Nephron progenitor cell (in vitro differentiated cells): ENCODE data around the gene CAP2.

Experiments used
- DNase-seq: peaks from one replicate; pipeline ENCODE4 v3.0.0; 2021
- H3K27ac Mint-ChIP-seq: 2 replicates; pipeline ENCODE4 v1.8.0; 2021; ENCODE audit warnings: mild to moderate bottlenecking, moderate library complexity, mixed read lengths
- H3K27me3 Mint-ChIP-seq: 2 replicates; pipeline ENCODE4 v1.8.0; 2021; ENCODE audit warnings: mild to moderate bottlenecking, low read depth, mixed read lengths; ENCODE audit not compliant: poor library complexity
- H3K36me3 Mint-ChIP-seq: 2 replicates; pipeline ENCODE4 v1.8.0; 2021; ENCODE audit warnings: low read depth, mixed read lengths
- H3K4me1 Mint-ChIP-seq: 2 replicates; pipeline ENCODE4 v1.8.0; 2021; ENCODE audit warnings: mixed read lengths
- H3K4me3 Mint-ChIP-seq: 2 replicates; pipeline ENCODE4 v1.8.0; 2021; ENCODE audit warnings: mild to moderate bottlenecking, moderate library complexity, mixed read lengths
- H3K9me3 Mint-ChIP-seq: 2 replicates; pipeline ENCODE4 v1.8.0; 2021; ENCODE audit warnings: mild to moderate bottlenecking, moderate library complexity, mixed read lengths
- CTCF ChIP-seq: fragments of 200-600 bp; sonication (generic); IDR thresholded peaks from 2 replicates; pipeline ENCODE4 v1.5.0; 2021; ENCODE audit warnings: antibody characterized with exemption

CAP2 gene

GRCh38 chr6:17551383-17551958 lies 158.1 kb downstream of the CAP2 start:
- Mint-ChIP-seq H3K27me3 (peaks cover 3% of the 10 kb centered on the region), H3K36me3 (peaks cover 51% of the 10 kb centered on the region), H3K4me1 (no peaks in the 10 kb centered on the region), H3K4me3 (no peak overlapping the region), H3K9me3 (no peaks in the 10 kb centered on the region), H3K27ac (peak overlapping the region; percentile 34)
- DNase-seq: no peak
- no peak for TF ChIP-seq CTCF

GRCh38 chr6:17552861-17553260 lies 159.5 kb downstream of the CAP2 start:
- Mint-ChIP-seq H3K36me3 (peaks cover 47% of the 10 kb centered on the region), H3K4me3 (no peak overlapping the region), H3K27ac (no peak overlapping the region), H3K4me1 (no peaks in the 10 kb centered on the region), H3K9me3 (no peaks in the 10 kb centered on the region), H3K27me3 (peaks cover 3% of the 10 kb centered on the region)
- no peak for TF ChIP-seq CTCF
- DNase-seq: no peak

GRCh38 chr6:17556014-17556413 lies 162.6 kb downstream of the CAP2 start:
- Mint-ChIP-seq H3K4me3 (no peak overlapping the region), H3K27ac (no peak overlapping the region), H3K9me3 (peaks cover 12% of the 10 kb centered on the region), H3K27me3 (no peaks in the 10 kb centered on the region), H3K36me3 (peaks cover 61% of the 10 kb centered on the region), H3K4me1 (no peaks in the 10 kb centered on the region)
- no peak for DNase-seq
- TF ChIP-seq CTCF: no peak

GRCh38 chr6:17562636-17563035 lies 169.2 kb downstream of the CAP2 start:
- Mint-ChIP-seq H3K4me1 (no peaks in the 10 kb centered on the region), H3K27me3 (no peaks in the 10 kb centered on the region), H3K36me3 (peaks cover 23% of the 10 kb centered on the region), H3K27ac (no peak overlapping the region), H3K9me3 (peaks cover 73% of the 10 kb centered on the region), H3K4me3 (no peak overlapping the region)
- DNase-seq: no peak
- no peak for TF ChIP-seq CTCF

GRCh38 chr6:17565399-17565798 lies 172.0 kb downstream of the CAP2 start:
- Mint-ChIP-seq H3K36me3 (peaks cover 7% of the 10 kb centered on the region), H3K4me1 (no peaks in the 10 kb centered on the region), H3K4me3 (no peak overlapping the region), H3K27me3 (no peaks in the 10 kb centered on the region), H3K9me3 (peaks cover 78% of the 10 kb centered on the region), H3K27ac (no peak overlapping the region)
- no peak for TF ChIP-seq CTCF
- no peak for DNase-seq

- no peaks in the 10 kb centered on the region for H3K36me3 Mint-ChIP-seq
- H3K4me3 Mint-ChIP-seq: no peak overlapping the region
- H3K27ac Mint-ChIP-seq: no peak overlapping the region
- no peaks in the 10 kb centered on the region for H3K27me3 Mint-ChIP-seq
- TF ChIP-seq CTCF: no peak
- DNase-seq: no peak
- H3K4me1 Mint-ChIP-seq: no peaks in the 10 kb centered on the region
- peaks cover 37% of the 10 kb centered on the region for H3K9me3 Mint-ChIP-seq
These were observed 181.6 kb downstream of the CAP2 start for GRCh38 chr6:17574866-17575560.
